NCI-H1048 (cell line): ENCODE results near the gene NHLH2.

Experiments used
- DNase-seq: peaks from one replicate; lab custom pipeline; 2025; lab: John Stamatoyannopoulos, UW

Gene NHLH2

GRCh38 chr1:115838431-115839028 lies 2.4 kb downstream of the NHLH2 start:
- DNase-seq, result no peak

GRCh38 chr1:115837740-115838421 lies 3.0 kb downstream of the NHLH2 start:
- DNase-seq, result no peak

GRCh38 chr1:115837341-115837739 lies 3.6 kb downstream of the NHLH2 start:
- no peak for DNase-seq

GRCh38 chr1:115833856-115834255 lies 7.1 kb downstream of the NHLH2 start:
- DNase-seq, result no peak

GRCh38 chr1:115832651-115833050 lies 8.3 kb downstream of the NHLH2 start:
- no peak for DNase-seq

- no peak for DNase-seq
Measured at GRCh38 chr1:115830963-115831362, 10.0 kb downstream of the NHLH2 start.

- DNase-seq, result no peak
Measured at GRCh38 chr1:115829947-115830346, 11.0 kb downstream of the NHLH2 start.

- DNase-seq, result no peak
Measured at GRCh38 chr1:115829023-115829674, 11.8 kb downstream of the NHLH2 start.

GRCh38 chr1:115828101-115829022 lies 12.6 kb downstream of the NHLH2 start:
- DNase-seq, result no peak

GRCh38 chr1:115827452-115828044 lies 13.4 kb downstream of the NHLH2 start:
- DNase-seq, result no peak

- peak; percentile 42 for DNase-seq
Measured at GRCh38 chr1:115826628-115827027, 14.3 kb downstream of the NHLH2 start.

GRCh38 chr1:115822117-115822516 lies 18.8 kb downstream of the NHLH2 start:
- DNase-seq, result no peak

GRCh38 chr1:115815694-115816093 lies 25.2 kb downstream of the NHLH2 start:
- DNase-seq, result no peak

- DNase-seq, result no peak
Measured at GRCh38 chr1:115814685-115815398, 26.1 kb downstream of the NHLH2 start.

GRCh38 chr1:115813727-115814126 lies 27.2 kb downstream of the NHLH2 start:
- DNase-seq, result no peak

GRCh38 chr1:115811140-115811828 lies 29.6 kb downstream of the NHLH2 start:
- no peak for DNase-seq

GRCh38 chr1:115810609-115811008 lies 30.3 kb downstream of the NHLH2 start:
- DNase-seq, result no peak

GRCh38 chr1:115809847-115810246 lies 31.1 kb downstream of the NHLH2 start:
- no peak for DNase-seq

GRCh38 chr1:115809076-115809475 lies 31.9 kb downstream of the NHLH2 start:
- no peak for DNase-seq

- peak; percentile 63 for DNase-seq
Measured at GRCh38 chr1:115807723-115808122, 33.2 kb downstream of the NHLH2 start.

- no peak for DNase-seq
Measured at GRCh38 chr1:115805597-115805996, 35.3 kb downstream of the NHLH2 start.
